DND-41 (cell line): ENCODE data around the gene BCL2L1.

Experiments used
- ATAC-seq: fragments of 200-7000 bp; cut with Tn5 transposase; 3 replicates; pipeline ENCODE4 v1.9.1; 2021; ENCODE audit warnings: low read depth; ENCODE audit not compliant: insufficient read depth
- DNase-seq: peaks from one replicate; pipeline ENCODE4 v3.0.0-alpha.2; 2020
- H2AFZ ChIP-seq: 2 replicates; pipeline ENCODE4 v1.6.0; 2012; ENCODE audit warnings: low read depth, low read length
- H3K27ac ChIP-seq: 2 replicates; pipeline ENCODE4 v1.5.1; 2012; ENCODE audit warnings: low read length, inconsistent platforms
- H3K27me3 ChIP-seq: fragments of 200-600 bp; sonication (generic); 2 replicates; pipeline ENCODE4 v1.6.0; 2012; ENCODE audit warnings: low read length, mild to moderate bottlenecking, inconsistent platforms; ENCODE audit not compliant: insufficient read depth, poor library complexity
- H3K36me3 ChIP-seq: 2 replicates; pipeline ENCODE4 v1.5.1; 2012; ENCODE audit warnings: low read length, inconsistent platforms; ENCODE audit not compliant: insufficient read depth
- H3K4me1 ChIP-seq: 2 replicates; pipeline ENCODE4 v1.5.1; 2012; ENCODE audit warnings: mild to moderate bottlenecking, low read length; ENCODE audit not compliant: insufficient read depth
- H3K4me2 ChIP-seq: 2 replicates; pipeline ENCODE4 v1.6.0; 2012; ENCODE audit warnings: mild to moderate bottlenecking, moderate library complexity, low read length, inconsistent platforms; ENCODE audit not compliant: insufficient read depth
- H3K4me3 ChIP-seq, 2 experiments: fragments of 200-600 bp in 1 of 2; shearing (Covaris generic) in 1 of 2; 2 replicates each; pipeline ENCODE4 v1.5.1; 2012 to 2016; ENCODE audit warnings: inconsistent platforms in 2 of 2, low read length in 2 of 2, mild to moderate bottlenecking in 2 of 2, low read depth in 1 of 2, moderate library complexity in 1 of 2
- H3K79me2 ChIP-seq: 2 replicates; pipeline ENCODE4 v1.6.0; 2012; ENCODE audit warnings: low read length, inconsistent platforms; ENCODE audit not compliant: insufficient read depth
- H3K9ac ChIP-seq: 2 replicates; pipeline ENCODE4 v1.6.0; 2012; ENCODE audit warnings: low read depth, mild to moderate bottlenecking, inconsistent platforms, low read length, moderate library complexity
- H3K9me3 ChIP-seq: 2 replicates; pipeline ENCODE4 v1.5.1; 2012; ENCODE audit warnings: low read length, moderate library complexity, mild to moderate bottlenecking, inconsistent platforms; ENCODE audit not compliant: insufficient read depth, severe bottlenecking
- H4K20me1 ChIP-seq: 2 replicates; pipeline ENCODE4 v1.6.0; 2012; ENCODE audit warnings: low read length; ENCODE audit not compliant: insufficient read depth
- EZH2 ChIP-seq: IDR thresholded peaks from 3 replicates; pipeline ENCODE4 v1.6.1; 2012; ENCODE audit warnings: borderline replicate concordance, low read depth, mild to moderate bottlenecking, moderate library complexity, low read length, inconsistent platforms; ENCODE audit not compliant: severe bottlenecking
- TF ChIP-seq, protein P1 (sequence below): IDR thresholded peaks from 2 replicates; pipeline ENCODE4 v1.5.1; 2012; ENCODE audit warnings: borderline replicate concordance, low read length, moderate library complexity, mild to moderate bottlenecking; ENCODE audit not compliant: poor library complexity, severe bottlenecking; ENCODE audit errors: extremely low read depth

Gene BCL2L1

GRCh38 chr20:31684153-31685015, 38.3 kb downstream of the BCL2L1 start:
- Histone ChIP-seq H3K9me3 (no peaks in the 10 kb centered on the region), H2AFZ (no peak overlapping the region), H3K36me3 (peaks cover 81% of the 10 kb centered on the region), H3K9ac (peak overlapping the region; percentile 95), H3K27ac (peak overlapping the region; percentile 100), H3K4me1 (peaks cover 97% of the 10 kb centered on the region), H3K27me3 (no peaks in the 10 kb centered on the region), H3K4me2 (peak overlapping the region; percentile 80), H4K20me1 (no peaks in the 10 kb centered on the region), H3K4me3 (peak overlapping the region; percentile 37 to 66), H3K79me2 (peaks cover 94% of the 10 kb centered on the region)
- TF ChIP-seq, protein P1, sequence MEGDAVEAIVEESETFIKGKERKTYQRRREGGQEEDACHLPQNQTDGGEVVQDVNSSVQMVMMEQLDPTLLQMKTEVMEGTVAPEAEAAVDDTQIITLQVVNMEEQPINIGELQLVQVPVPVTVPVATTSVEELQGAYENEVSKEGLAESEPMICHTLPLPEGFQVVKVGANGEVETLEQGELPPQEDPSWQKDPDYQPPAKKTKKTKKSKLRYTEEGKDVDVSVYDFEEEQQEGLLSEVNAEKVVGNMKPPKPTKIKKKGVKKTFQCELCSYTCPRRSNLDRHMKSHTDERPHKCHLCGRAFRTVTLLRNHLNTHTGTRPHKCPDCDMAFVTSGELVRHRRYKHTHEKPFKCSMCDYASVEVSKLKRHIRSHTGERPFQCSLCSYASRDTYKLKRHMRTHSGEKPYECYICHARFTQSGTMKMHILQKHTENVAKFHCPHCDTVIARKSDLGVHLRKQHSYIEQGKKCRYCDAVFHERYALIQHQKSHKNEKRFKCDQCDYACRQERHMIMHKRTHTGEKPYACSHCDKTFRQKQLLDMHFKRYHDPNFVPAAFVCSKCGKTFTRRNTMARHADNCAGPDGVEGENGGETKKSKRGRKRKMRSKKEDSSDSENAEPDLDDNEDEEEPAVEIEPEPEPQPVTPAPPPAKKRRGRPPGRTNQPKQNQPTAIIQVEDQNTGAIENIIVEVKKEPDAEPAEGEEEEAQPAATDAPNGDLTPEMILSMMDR = no peak
- no peak for TF ChIP-seq EZH2
- DNase-seq (peak; percentile 96), ATAC-seq (peak; percentile 85)

DNA sequence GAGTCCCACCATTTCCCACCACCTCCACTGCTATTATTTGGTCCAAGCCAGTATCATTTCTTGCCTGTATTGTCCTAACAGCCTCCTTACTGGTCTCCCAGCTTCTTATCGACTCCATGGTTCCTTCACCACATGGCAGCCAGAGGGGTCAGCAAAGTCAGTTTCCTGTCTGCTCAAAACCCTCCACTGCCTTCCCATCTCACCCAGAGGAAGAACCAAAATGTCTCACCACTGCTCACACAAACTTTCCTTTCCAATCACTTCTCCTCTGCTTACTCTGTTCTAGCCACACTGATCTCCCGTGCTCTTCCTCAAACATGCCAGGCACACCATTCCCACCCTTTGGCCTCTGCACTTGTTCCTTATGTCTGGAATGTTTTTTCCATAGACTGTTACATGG, 39.7 kb downstream of the BCL2L1 start:
- Histone ChIP-seq H3K79me2 (peaks cover 94% of the 10 kb centered on the region), H3K4me3 (peak overlapping the region; percentile 12 to 66; a peak in 3 of 4 replicates), H2AFZ (no peak overlapping the region), H3K4me2 (peak overlapping the region; percentile 80), H3K27ac (peak overlapping the region; percentile 100), H3K9ac (peak overlapping the region; percentile 95), H3K9me3 (no peaks in the 10 kb centered on the region), H4K20me1 (no peaks in the 10 kb centered on the region), H3K27me3 (no peaks in the 10 kb centered on the region), H3K4me1 (peaks cover 98% of the 10 kb centered on the region), H3K36me3 (peaks cover 84% of the 10 kb centered on the region)
- TF ChIP-seq EZH2 = no peak
- TF ChIP-seq, protein P1 = peak; percentile 14
- DNase-seq (peak; percentile 51), ATAC-seq (no peak)

GRCh38 chr20:31682352-31682751, 40.3 kb downstream of the BCL2L1 start:
- ATAC-seq (no peak), DNase-seq (no peak)
- Histone ChIP-seq H3K9ac (peak overlapping the region; percentile 95), H3K4me1 (peaks cover 98% of the 10 kb centered on the region), H3K27me3 (no peaks in the 10 kb centered on the region), H3K79me2 (peaks cover 94% of the 10 kb centered on the region), H3K4me3 (peak overlapping the region; percentile 8 to 66; a peak in 3 of 4 replicates), H3K36me3 (peaks cover 84% of the 10 kb centered on the region), H3K9me3 (no peaks in the 10 kb centered on the region), H4K20me1 (no peaks in the 10 kb centered on the region), H3K27ac (peak overlapping the region; percentile 100), H2AFZ (no peak overlapping the region), H3K4me2 (peak overlapping the region; percentile 80)
- TF ChIP-seq EZH2 = no peak
- TF ChIP-seq, protein P1 = no peak
